Muscle of back (tissue), 11 donors: ENCODE data around the gene CUEDC1. TPM values are rescaled to one million over a fixed set of nuclear protein-coding genes. Genes with fewer than 3 reads are reported as not detected.
A peak's percentile ranks its signal among the peaks of the same experiment; 100 is the strongest.

Experiments
- DNase-seq, 3 donors: peaks; one replicate each; pipeline versions ENCODE4 v3.0.0 to v3.0.0-alpha.2; 2013
- polyA plus RNA-seq, 10 donors: library from polyadenylated mRNA; unstranded; fragments of 120-200 nt; gene quantifications; one replicate each; pipeline ENCODE4 v1.2.1, GENCODE V29; 2013; ENCODE audit not compliant: insufficient read length in 10 of 10

Gene CUEDC1
- polyA plus RNA-seq, 10 donors: 42.2 to 57.2 (median 47.8) TPM

DNA sequence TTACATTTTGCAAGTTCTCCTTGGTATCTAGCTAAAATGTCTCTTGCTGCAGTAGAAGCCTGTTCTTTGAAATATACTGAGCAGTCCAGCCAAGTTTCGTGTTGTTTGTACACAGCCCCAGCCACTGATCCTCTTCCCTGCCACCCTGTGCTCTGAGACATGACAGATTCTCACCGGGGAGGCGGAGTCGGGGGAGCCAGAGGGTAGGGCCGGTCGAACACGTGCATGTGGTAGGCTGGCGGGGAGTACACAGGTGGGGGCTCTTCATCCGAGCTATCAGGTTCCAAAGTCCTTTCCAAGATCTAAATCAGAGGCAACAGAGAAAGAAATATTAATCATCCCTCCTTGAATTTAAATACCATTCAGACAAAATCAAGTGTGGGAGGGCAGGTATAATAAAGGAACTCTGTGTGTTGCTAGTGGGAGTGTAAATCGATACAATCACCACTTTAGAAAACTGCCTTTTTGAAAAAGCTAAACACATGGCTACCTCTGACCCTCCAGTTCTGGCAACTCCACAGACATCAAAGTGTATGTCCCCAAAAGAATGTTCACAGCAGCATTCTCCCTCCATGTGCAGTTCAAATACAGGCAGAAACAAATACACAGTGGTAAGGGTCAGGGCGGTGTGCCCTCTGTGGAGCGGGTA is 75.7 kb downstream of the CUEDC1 start:
- DNase-seq: no peak

GRCh38 chr17:57877803-57878377 is 77.3 kb downstream of the CUEDC1 start:
- DNase-seq: no peak

GRCh38 chr17:57876866-57877237 is 78.4 kb downstream of the CUEDC1 start:
- no peak for DNase-seq

DNA sequence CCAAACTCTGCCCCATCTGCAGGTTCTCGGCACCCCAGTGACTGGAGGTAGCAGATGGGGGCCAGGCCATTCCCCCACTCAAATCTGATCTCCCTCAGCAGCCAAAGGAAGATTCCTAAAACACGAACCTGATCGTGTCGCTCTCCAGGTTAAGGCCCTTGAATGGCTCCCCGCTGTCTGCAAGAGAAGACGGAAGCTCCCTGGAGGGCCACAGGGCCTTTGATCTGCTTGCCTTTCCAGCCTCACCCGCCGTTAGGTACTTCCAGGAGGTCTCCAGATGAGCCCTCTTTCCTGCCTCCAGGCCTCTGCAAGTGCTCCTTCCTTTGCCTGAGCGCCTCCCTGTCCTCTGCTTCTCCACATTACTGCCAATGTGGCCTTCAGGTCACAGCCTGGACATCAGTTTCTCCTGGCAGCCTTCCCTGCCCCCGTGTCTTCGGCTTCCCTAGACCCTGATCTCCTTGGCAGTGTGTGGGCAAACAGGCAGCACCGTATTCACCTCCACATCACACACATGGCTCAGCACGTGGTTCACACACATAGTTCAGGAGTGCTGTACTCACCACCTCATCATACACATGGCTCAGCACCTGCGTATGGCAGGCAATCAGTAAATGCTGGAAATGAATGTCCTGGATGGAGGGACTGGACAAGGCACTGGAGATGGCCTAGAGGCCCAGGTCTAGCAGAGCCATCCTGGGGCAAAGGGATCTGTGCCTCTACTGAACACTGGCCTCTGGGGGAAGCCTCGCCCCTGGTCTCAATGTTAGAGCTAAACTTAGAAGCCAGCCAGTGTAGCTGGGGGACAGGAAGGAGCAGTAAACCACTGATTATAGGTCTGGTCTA is 79.0 kb downstream of the CUEDC1 start:
- peak in 1 of 3 donors; percentile 50 for DNase-seq

- peak; percentile 90 to 96 (median 95) for DNase-seq
These were observed 79.8 kb downstream of the CUEDC1 start for GRCh38 chr17:57875290-57876022.

GRCh38 chr17:57874434-57875289 is 80.5 kb downstream of the CUEDC1 start:
- DNase-seq: peak; percentile 91 to 96 (median 95)

GRCh38 chr17:57874058-57874419 is 81.2 kb downstream of the CUEDC1 start:
- no peak for DNase-seq

GRCh38 chr17:57873261-57874057 is 81.8 kb downstream of the CUEDC1 start:
- no peak for DNase-seq

- no peak for DNase-seq
These were observed 82.7 kb downstream of the CUEDC1 start for GRCh38 chr17:57872536-57872935.

DNA sequence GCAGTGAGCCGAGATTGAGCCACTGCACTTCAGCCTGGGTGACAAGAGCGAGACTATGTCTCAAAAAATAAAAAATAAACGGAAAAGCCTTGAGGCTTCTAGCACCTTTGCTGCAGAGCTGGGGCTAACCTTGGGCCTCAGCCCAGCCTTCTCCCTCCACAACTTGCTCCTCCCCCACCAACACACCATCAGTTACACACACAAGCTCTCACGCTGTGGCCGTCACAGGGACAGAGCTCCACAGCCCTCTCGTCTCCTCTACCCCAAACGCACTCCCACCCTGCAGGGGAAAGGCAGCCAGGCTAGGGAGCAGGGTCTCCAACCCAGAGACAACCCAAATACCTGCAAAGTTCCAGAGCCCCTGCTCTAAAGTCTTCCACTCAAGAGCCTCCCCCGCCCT is 83.3 kb downstream of the CUEDC1 start:
- no peak for DNase-seq

DNA sequence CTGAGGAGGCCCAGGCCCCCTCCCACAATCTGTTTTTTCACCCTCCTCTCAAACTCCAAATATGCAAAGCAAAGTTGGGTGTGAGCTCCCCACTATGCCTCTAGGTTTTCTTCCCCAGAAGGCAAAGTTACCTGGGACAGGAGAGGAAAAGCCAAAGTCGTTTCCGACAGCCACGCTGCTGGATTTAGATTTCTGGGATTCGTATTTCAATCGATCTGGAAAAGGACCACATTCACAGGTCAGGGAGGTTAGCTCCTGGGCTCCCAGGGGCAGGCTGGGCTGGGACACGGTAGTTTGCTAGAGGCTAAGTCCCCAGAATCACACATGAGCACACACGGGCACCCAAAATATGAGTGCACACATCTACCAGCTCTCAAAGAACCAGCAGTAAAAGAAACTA is 84.1 kb downstream of the CUEDC1 start:
- DNase-seq: no peak

- DNase-seq: no peak
These were observed 85.0 kb downstream of the CUEDC1 start for GRCh38 chr17:57870283-57870635.

GRCh38 chr17:57869617-57870282 is 85.5 kb downstream of the CUEDC1 start:
- peak in 1 of 3 donors; percentile 79 for DNase-seq

DNA sequence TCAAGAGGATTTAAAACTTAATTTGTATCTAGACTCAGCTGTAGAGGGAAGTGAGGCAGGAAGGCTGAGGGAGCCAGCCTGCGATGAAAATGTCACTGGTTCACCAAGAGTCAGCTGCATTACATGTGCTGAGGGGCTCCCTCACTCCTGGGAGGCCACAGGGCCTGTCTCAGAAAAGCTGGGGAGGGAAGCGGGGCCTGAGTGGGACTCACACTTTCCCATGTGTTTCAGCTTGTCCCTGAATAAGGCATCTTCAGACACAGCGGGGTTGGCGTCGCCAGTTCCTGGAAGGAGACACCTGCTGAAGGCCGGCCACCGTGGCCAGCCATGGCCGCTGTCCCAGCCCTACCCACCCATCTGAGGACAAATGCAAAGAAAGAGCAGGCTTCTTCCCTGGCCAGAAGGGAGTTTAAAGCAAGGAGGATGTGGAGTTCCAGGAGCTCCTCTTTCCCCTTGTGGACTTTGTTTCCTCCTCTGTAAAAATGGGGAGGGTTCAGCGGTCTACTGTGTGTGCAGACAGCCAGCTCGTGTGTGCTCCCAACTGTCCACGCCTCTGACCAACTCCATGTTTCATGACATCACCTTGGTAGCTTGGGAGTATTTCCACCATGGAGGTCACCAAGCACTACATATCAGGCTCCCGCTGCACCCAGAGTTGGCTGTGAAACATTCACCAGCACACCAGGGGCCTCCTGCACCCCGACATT is 86.1 kb downstream of the CUEDC1 start:
- peak in 1 of 3 donors; percentile 69 for DNase-seq

DNA sequence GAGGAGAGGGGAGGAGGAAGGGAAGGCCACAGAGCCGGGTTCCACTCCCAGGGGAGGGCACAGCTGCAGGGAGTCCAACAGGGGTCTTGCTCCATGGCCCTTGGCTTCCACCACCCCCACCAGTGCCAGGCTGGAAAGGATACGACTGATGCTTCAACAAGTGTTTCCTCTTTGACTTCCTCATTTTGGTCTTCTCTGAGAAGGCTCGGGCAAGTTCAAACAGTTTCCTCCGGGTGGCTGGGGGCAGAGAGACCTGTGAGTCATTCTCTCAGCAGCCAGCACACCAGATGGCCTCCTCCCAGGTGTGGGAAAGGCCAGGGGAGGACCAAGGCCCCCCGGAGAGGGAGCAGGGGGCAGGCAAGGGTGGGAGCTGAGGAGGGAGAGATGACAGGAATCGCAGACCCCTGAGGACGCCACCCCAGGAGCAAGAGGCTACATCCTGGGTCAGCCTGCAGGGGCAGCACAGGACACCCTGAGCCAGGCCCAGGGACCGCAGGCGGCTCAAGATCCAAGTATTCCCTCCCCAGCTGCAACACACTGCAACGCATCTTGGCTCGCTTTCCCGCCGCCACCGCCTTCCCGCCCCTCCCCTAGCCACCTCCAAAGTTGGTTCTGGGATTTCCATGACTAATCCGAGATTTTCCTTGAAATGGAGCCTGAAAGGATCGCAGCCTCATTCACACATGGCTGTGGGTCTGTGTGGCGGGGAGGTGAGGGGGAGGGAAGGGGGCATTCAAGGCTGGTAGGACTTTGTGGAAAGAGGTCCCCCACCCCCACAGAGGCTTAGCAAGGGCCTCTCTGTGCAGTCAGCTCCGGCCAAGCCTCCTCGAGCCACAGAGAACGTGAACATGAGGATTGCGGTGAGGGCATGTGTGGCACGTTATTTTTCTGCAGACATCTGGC is 87.0 kb downstream of the CUEDC1 start:
- peak; percentile 80 to 90 (median 88) for DNase-seq

GRCh38 chr17:57867126-57867525 is 88.1 kb downstream of the CUEDC1 start:
- no peak for DNase-seq

DNA sequence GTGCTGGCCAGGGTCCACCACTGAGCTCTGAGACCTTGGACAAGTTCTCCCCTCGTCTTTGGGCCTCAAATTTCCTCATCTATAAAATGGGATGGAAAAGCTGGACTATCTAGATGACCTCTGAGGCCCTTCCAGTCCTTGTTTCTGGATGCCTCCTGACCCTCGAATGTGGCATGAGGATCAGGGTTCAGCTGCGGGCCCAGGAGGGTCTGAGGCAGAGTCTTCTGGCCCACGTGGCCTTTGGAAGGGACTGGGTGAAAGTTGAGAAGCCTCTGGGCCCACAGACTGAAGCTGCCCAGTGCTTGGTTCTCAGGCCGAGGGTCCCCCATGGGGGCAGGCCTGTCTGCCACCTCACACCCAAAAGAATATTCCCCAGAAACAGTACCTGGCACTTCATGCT is 88.5 kb downstream of the CUEDC1 start:
- DNase-seq: no peak

GRCh38 chr17:57866319-57866718 is 88.9 kb downstream of the CUEDC1 start:
- no peak for DNase-seq
